Fibroblast of lung (primary cell): ENCODE results near the gene SORL1. TPM values are rescaled to one million over a fixed set of nuclear protein-coding genes. Genes with fewer than 3 reads are reported as not detected.

Experiments used
- DNase-seq, 2 donors: peaks; one replicate each; pipeline versions ENCODE4 v3.0.0 to v3.0.0-alpha.2; 2010; ENCODE audit warnings: low read depth in 2 of 2
- H2AFZ ChIP-seq: 2 replicates; pipeline ENCODE4 v1.5.1; 2012; ENCODE audit warnings: low read length, control low read depth, inconsistent platforms
- H3K27ac ChIP-seq: 2 replicates; pipeline ENCODE4 v1.5.1; 2011; ENCODE audit warnings: low read length, control low read depth; ENCODE audit not compliant: insufficient read depth
- H3K27me3 ChIP-seq: 2 replicates; pipeline ENCODE4 v1.5.1; 2011; ENCODE audit warnings: mild to moderate bottlenecking, low read length; ENCODE audit not compliant: control insufficient read depth, insufficient read depth
- H3K36me3 ChIP-seq: 2 replicates; pipeline ENCODE4 v1.5.1; 2011; ENCODE audit warnings: low read length; ENCODE audit not compliant: control insufficient read depth, insufficient read depth
- H3K4me1 ChIP-seq: 2 replicates; pipeline ENCODE4 v1.5.1; 2011; ENCODE audit warnings: low read length; ENCODE audit not compliant: control insufficient read depth, insufficient read depth; ENCODE audit errors: extremely low read depth
- H3K4me2 ChIP-seq: 2 replicates; pipeline ENCODE4 v1.5.1; 2011; ENCODE audit warnings: low read length, control low read depth; ENCODE audit not compliant: insufficient read depth; ENCODE audit errors: extremely low read depth
- H3K4me3 ChIP-seq, 4 experiments: fragments of 200-600 bp in 1 of 4; sonication (generic) in 1 of 4; replicated peaks in 1 of 4; 2 replicates each; pipeline ENCODE4 v1.5.1; 2011 to 2016; ENCODE audit warnings: low read length in 4 of 4, low read depth in 3 of 4, mild to moderate bottlenecking in 3 of 4, control low read depth in 2 of 4, inconsistent platforms in 1 of 4, mixed read lengths in 1 of 4; ENCODE audit not compliant: insufficient read depth in 1 of 4; ENCODE audit errors: control extremely low read depth in 1 of 4
- H3K79me2 ChIP-seq: 2 replicates; pipeline ENCODE4 v1.5.1; 2012; ENCODE audit warnings: mild to moderate bottlenecking, low read length, inconsistent platforms; ENCODE audit not compliant: control insufficient read depth, insufficient read depth
- H3K9ac ChIP-seq: 2 replicates; pipeline ENCODE4 v1.5.1; 2011; ENCODE audit warnings: mild to moderate bottlenecking, low read length, control low read depth; ENCODE audit not compliant: insufficient read depth
- H3K9me3 ChIP-seq: 2 replicates; pipeline ENCODE4 v1.5.1; 2012; ENCODE audit warnings: low read depth, low read length; ENCODE audit not compliant: control insufficient read depth, insufficient read depth
- H4K20me1 ChIP-seq: 2 replicates; pipeline ENCODE4 v1.5.1; 2011; ENCODE audit warnings: low read length; ENCODE audit not compliant: control insufficient read depth, insufficient read depth; ENCODE audit errors: extremely low read depth
- EZH2 ChIP-seq: IDR thresholded peaks from 2 replicates; pipeline ENCODE4 v1.5.1; 2012; ENCODE audit warnings: low read length, control low read depth, mild to moderate bottlenecking; ENCODE audit errors: missing control alignments
- polyA plus RNA-seq, 2 donors: library from polyadenylated mRNA; depleted of rRNA in 1 of 2; stranded (reverse) in 1 of 2; unstranded in 1 of 2; fragments of >200 nt; gene quantifications; 2 replicates each; pipeline ENCODE4 v1.2.1, GENCODE V29; 2011 to 2012; ENCODE audit warnings: missing spikeins in 1 of 2
- total RNA-seq: library from RNA; depleted of rRNA; stranded (reverse); fragments of >200 nt; gene quantifications from 2 replicates; pipeline ENCODE4 v1.2.1, GENCODE V29; 2014
- TF ChIP-seq, protein P1 (sequence below), 2 donors: IDR thresholded peaks in 1 of 2; conservative IDR thresholded peaks in 1 of 2; 1 replicate in 1 of 2; 2 replicates in 1 of 2; pipeline ENCODE4 v1.5.1; 2011 to 2012; ENCODE audit warnings: low read length in 2 of 2, control low read depth in 1 of 2, inconsistent platforms in 1 of 2, low read depth in 1 of 2, mild to moderate bottlenecking in 1 of 2

Gene SORL1
- total and polyA plus RNA-seq, 2 donors (not counting 1 experiment from before 2014, with no cell fraction given): 0.58 to 10.9 TPM

DNA sequence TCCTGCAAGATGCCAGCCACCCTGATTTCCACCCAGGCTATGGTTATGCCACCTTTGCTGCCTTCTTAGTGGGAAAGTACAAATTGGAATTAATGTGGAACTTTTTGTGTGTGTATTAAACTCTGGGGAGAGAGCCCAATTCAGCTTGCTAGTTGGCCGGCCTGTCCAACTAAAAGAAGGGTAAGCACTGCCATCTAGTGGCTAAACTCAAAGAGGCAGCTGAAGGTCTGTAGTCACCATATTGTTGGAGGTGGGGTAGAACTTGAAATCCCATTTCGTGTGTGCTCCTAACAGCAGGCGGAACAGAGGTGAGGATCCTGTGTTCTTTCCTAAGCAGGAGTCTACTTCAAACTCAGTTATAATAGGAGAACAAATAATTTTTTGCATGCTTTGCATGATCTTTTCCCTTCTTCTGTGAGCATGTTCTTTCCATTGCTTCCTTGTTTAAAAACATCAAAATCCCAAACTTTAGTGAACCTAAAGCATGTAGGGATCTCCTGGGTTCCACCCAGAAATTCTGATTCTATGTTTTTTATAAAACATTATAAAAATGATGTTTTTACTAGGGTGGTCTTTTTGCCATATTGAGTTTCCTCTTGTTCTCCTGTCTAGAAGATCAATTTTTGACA is 139.4 kb downstream of the SORL1 start:
- Histone ChIP-seq H3K9me3 (no peaks in the 10 kb centered on the region), H3K36me3 (peaks cover 2% of the 10 kb centered on the region), H4K20me1 (no peaks in the 10 kb centered on the region), H3K4me1 (peaks cover 13% of the 10 kb centered on the region), H3K4me3 (no peak overlapping the region), H3K9ac (no peak overlapping the region), H3K79me2 (no peaks in the 10 kb centered on the region), H3K27ac (no peak overlapping the region), H3K27me3 (no peaks in the 10 kb centered on the region), H2AFZ (peak overlapping the region; percentile 34), H3K4me2 (no peak overlapping the region)
- DNase-seq: peak; percentile 60 to 85
- no peak for TF ChIP-seq EZH2
- TF ChIP-seq, protein P1, sequence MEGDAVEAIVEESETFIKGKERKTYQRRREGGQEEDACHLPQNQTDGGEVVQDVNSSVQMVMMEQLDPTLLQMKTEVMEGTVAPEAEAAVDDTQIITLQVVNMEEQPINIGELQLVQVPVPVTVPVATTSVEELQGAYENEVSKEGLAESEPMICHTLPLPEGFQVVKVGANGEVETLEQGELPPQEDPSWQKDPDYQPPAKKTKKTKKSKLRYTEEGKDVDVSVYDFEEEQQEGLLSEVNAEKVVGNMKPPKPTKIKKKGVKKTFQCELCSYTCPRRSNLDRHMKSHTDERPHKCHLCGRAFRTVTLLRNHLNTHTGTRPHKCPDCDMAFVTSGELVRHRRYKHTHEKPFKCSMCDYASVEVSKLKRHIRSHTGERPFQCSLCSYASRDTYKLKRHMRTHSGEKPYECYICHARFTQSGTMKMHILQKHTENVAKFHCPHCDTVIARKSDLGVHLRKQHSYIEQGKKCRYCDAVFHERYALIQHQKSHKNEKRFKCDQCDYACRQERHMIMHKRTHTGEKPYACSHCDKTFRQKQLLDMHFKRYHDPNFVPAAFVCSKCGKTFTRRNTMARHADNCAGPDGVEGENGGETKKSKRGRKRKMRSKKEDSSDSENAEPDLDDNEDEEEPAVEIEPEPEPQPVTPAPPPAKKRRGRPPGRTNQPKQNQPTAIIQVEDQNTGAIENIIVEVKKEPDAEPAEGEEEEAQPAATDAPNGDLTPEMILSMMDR (conservative IDR thresholded peaks at IDR 0.05 in 1 of 2, IDR thresholded peaks at IDR 0.05 in 1 of 2; ENCODE audit: low read depth in 1 of 2, low read length in 2 of 2): peak; percentile 82 to 92

DNA sequence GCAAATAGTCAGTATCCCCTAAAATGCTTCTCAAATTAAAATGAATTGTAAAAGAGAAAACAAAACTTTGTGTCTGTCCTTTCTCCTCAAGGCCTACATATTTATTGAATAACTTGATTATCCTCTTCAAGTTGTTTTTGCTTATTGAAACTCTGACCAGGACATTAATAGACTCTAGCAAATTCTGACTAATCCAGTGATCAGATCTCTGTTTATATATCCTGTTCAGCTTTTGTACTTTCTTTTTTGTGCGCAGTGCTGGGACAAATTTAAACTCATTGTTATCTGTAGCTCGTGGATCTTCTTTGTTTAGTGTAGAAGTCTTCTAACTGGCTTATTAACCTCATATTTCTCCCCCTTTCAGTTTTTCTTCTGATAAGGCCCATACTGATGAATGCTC is 140.6 kb downstream of the SORL1 start:
- Histone ChIP-seq H3K4me3 (no peak overlapping the region), H3K9ac (no peak overlapping the region), H2AFZ (peak overlapping the region; percentile 12), H3K79me2 (no peaks in the 10 kb centered on the region), H3K9me3 (no peaks in the 10 kb centered on the region), H3K27ac (no peak overlapping the region), H3K4me1 (peaks cover 18% of the 10 kb centered on the region), H4K20me1 (no peaks in the 10 kb centered on the region), H3K36me3 (peaks cover 2% of the 10 kb centered on the region), H3K4me2 (no peak overlapping the region), H3K27me3 (no peaks in the 10 kb centered on the region)
- DNase-seq: peak in 1 of 2 donors; percentile 36
- TF ChIP-seq EZH2: no peak
- TF ChIP-seq, protein P1 (conservative IDR thresholded peaks at IDR 0.05 in 1 of 2, IDR thresholded peaks at IDR 0.05 in 1 of 2; ENCODE audit: low read depth in 1 of 2, low read length in 2 of 2): no peak

DNA sequence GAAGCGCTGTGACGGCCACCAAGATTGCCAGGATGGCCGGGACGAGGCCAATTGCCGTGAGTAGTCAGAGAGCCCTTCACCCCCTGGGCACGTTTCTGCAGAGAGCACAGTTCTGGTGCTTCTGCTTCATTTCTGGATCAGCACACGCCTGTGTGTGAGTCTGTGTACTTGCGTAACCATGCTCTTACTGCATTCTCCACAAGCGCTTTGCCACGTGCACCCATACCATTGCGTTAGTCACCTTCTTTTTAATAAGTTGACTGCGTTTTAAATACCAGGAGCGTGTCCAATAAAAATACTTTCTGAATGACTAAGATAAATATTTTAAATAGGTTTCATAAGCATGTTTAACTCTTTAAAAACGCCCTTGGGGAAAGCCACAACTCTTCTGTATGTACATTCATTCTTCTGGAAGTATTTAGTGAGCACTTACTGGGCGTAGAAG is 143.6 kb downstream of the SORL1 start:
- H4K20me1 ChIP-seq: no peaks in the 10 kb centered on the region
- TF ChIP-seq, protein P1 (conservative IDR thresholded peaks at IDR 0.05 in 1 of 2, IDR thresholded peaks at IDR 0.05 in 1 of 2; ENCODE audit: low read depth in 1 of 2, low read length in 2 of 2): no peak
- no peak for TF ChIP-seq EZH2
- H3K79me2 ChIP-seq: no peaks in the 10 kb centered on the region
- peaks cover 18% of the 10 kb centered on the region for H3K4me1 ChIP-seq
- H3K27ac ChIP-seq: peak overlapping the region; percentile 85
- H3K36me3 ChIP-seq: peaks cover 2% of the 10 kb centered on the region
- no peak overlapping the region for H3K4me3 ChIP-seq
- no peaks in the 10 kb centered on the region for H3K27me3 ChIP-seq
- H3K9me3 ChIP-seq: no peaks in the 10 kb centered on the region
- DNase-seq: peak; percentile 100
- no peak overlapping the region for H3K4me2 ChIP-seq
- H3K9ac ChIP-seq: no peak overlapping the region
- no peak overlapping the region for H2AFZ ChIP-seq
